GM19467 (cell line): Measurements from ENCODE around the gene TNNT3.

Experiments
- ATAC-seq: cut with Tn5 transposase; IDR thresholded peaks from one replicate; pipeline ENCODE4 v1.9.1; 2021; ENCODE audit warnings: mild to moderate bottlenecking, moderate library complexity; ENCODE audit not compliant: unreplicated experiment

TNNT3 gene

DNA sequence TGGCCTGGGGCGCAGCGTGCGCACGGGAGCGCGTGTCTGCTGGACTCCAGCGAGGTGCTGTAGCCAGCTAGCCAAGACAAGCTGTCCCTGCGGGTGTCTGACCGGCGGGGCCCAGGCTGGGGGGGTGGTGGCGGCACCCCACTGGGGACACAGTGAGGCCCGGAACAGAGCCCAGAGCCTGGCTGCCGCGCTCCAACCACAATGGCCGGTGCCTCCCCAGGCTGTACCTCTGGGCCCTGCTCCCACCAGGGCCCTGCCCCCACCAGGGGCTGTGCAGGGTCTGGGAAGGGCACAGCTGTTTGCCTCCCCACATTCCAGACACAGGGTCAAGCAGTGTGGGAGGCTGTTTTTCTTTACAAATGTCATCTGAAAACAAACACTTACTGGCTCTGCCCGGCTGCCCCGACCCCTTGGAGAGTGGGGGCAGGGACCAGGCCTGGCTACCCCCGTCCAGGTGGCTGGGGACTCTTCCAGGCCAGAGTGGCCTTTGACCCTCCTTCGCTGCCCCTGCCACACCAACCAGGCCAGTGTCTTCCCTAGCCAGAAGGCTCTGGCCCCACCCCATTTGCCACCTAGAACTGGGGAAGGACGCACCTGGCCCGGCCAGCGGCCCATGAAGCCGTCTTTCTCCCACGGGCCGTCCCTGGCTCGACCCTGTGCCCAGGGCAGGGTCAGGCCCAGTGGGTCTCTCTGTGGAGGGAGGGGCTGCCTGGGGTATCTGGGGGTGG is 63.5 kb downstream of the TNNT3 start:
- ATAC-seq, result no peak

DNA sequence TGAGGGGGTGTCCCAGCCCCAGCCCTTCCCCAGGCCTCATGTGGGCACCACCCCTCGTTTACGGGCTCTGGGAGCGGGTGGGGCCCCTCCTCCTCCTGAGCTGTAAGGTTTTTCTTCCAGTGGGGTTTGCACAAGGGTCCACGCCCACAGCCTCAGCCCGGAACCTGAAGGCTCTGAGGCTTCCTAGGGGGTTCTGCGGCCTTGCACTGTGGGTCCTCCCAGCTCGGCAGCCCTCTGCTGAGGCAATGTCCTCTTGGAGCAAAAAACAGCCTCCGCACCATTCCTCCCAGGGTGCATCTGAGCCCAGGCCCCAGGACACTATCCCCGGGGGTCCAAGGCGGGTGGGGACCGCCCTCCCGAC is 64.1 kb downstream of the TNNT3 start:
- ATAC-seq, result no peak

DNA sequence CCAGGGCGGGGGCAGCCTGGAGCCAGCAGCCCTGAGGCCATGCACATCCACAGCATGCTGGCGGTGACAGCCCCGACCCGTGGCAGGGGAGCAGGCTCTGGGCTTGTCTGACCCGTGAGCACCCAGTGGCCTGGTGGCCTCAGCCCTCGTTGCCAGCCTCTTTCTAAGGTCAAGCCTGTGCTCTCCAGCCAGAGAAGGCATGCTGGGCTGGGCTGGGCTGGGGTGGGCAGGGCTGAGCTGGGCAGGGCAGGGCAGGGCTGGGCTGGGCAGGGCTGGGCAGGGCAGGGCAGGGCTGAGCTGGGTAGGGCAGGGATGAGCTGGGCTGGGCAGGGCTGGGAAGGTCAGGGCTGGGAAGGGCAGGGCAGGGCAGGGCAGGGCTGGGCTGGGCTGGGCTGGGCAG is 67.5 kb downstream of the TNNT3 start:
- ATAC-seq, result no peak

DNA sequence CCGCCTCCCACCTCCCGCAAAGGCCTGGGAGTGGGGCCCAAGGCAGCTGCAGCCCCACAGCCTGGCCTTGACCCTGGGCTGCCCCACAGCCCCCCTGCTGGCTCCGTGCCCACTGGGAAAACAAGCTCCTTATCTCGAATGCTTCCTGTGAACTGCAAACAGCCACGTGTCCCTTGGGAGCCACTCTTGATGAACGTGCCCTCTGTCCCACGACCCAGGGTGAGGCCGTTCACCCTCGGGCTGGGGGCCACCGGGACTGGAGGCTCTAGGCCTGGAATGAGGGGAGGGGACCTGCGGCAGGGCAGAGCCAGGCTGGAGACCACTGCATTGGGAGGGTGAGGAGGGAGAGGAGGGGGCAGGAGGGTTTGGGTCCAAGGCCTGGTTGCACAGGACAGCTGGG is 68.7 kb downstream of the TNNT3 start:
- no peak for ATAC-seq
